BE2C (cell line): ENCODE results near the gene KLHL1.

ENCODE experiments used
- DNase-seq: peaks from one replicate; pipeline ENCODE4 v3.0.0-alpha.2; 2020
- H3K27me3 ChIP-seq: fragments of 250-450 bp; sonication (Bioruptor Pico); 2 replicates; pipeline ENCODE4 v1.5.1; 2020; ENCODE audit warnings: mild to moderate bottlenecking
- H3K36me3 ChIP-seq: fragments of 250-450 bp; sonication (Bioruptor Pico); 2 replicates; pipeline ENCODE4 v1.5.1; 2020; ENCODE audit warnings: mild to moderate bottlenecking
- H3K4me1 ChIP-seq: fragments of 250-450 bp; sonication (Bioruptor Pico); 2 replicates; pipeline ENCODE4 v1.5.1; 2020
- H3K4me3 ChIP-seq: 2 replicates; pipeline ENCODE4 v1.5.1; 2011; ENCODE audit warnings: low read depth, low read length
- H3K9me3 ChIP-seq: fragments of 250-450 bp; sonication (Bioruptor Pico); 2 replicates; pipeline ENCODE4 v1.5.1; 2020
- CTCF ChIP-seq: IDR thresholded peaks from 2 replicates; pipeline ENCODE4 v1.5.1; 2012; ENCODE audit warnings: mild to moderate bottlenecking, low read depth, low read length

KLHL1 gene

DNA sequence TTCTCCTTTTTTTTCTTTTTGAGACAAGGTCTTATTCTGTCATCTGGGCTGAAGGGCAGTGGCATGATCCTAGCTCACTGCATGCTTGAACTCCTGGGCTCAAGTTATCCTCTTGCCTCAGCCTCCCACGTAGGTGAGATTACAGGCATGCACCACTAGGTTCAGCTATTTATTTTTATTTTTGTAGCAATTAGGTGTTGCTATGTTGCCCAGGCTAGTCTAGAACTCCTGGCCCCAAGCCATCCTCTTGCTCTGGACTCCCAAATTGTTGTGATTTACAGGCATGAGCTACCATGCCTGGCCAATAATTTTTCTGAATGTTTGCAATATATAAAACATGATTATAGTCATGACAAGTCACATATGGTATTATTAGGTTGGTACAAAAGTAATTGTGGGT is 161.7 kb downstream of the KLHL1 start:
- Histone ChIP-seq H3K36me3 (no peaks in the 10 kb centered on the region), H3K4me3 (no peak overlapping the region), H3K9me3 (no peaks in the 10 kb centered on the region), H3K27me3 (no peaks in the 10 kb centered on the region), H3K4me1 (peaks cover 14% of the 10 kb centered on the region)
- DNase-seq, result peak; percentile 21
- no peak for TF ChIP-seq CTCF

GRCh38 chr13:69935043-69935442 is 173.2 kb downstream of the KLHL1 start:
- no peaks in the 10 kb centered on the region for H3K9me3 ChIP-seq
- peak; percentile 46 for DNase-seq
- H3K4me3 ChIP-seq, result no peak overlapping the region
- H3K27me3 ChIP-seq, result no peaks in the 10 kb centered on the region
- no peaks in the 10 kb centered on the region for H3K4me1 ChIP-seq
- peak; percentile 86 for TF ChIP-seq CTCF
- H3K36me3 ChIP-seq, result no peaks in the 10 kb centered on the region

DNA sequence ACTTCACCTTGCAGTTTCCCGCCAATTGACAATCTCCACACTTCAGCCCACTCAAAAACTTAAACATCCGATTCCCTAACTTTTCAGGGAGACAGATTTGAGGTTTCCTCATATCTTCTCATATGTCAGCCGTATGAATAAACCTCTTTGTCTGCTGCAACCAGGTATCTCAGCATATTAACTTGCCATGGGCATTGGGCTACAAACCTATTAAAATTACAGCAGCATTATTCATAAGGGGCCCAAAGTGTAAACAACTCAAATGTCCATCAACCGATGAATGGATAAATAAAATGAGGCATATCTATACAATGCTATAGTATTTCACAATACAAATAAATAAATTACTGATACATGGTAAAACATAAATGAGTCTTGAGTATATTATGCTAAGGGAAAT is 180.0 kb downstream of the KLHL1 start:
- TF ChIP-seq CTCF, result no peak
- H3K4me3 ChIP-seq, result no peak overlapping the region
- H3K9me3 ChIP-seq, result no peaks in the 10 kb centered on the region
- no peaks in the 10 kb centered on the region for H3K4me1 ChIP-seq
- no peaks in the 10 kb centered on the region for H3K27me3 ChIP-seq
- H3K36me3 ChIP-seq, result no peaks in the 10 kb centered on the region
- DNase-seq, result no peak

DNA sequence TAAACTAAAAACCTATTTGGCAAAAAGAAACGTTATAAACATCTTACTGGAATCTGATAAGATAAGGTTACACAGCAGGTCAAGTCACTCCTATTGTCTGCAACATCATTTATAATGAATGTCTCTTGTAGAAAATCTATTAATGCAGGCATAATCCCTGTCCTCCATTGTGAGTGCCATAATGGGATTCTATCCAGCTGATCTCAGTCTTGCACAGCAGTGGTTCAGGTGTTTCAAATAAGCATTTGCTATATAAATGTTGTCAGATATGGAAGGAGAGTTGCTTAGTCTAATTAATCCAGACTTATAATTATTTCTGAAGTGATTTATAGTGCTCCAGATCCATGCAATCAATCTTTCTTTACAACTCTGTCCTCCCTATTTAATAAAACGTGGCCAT is 187.1 kb downstream of the KLHL1 start:
- H3K27me3 ChIP-seq, result no peaks in the 10 kb centered on the region
- peaks cover 6% of the 10 kb centered on the region for H3K4me1 ChIP-seq
- no peaks in the 10 kb centered on the region for H3K9me3 ChIP-seq
- no peak for DNase-seq
- H3K36me3 ChIP-seq, result no peaks in the 10 kb centered on the region
- no peak for TF ChIP-seq CTCF
- H3K4me3 ChIP-seq, result no peak overlapping the region

- Histone ChIP-seq H3K4me1 (no peaks in the 10 kb centered on the region), H3K9me3 (no peaks in the 10 kb centered on the region), H3K36me3 (no peaks in the 10 kb centered on the region), H3K4me3 (no peak overlapping the region), H3K27me3 (no peaks in the 10 kb centered on the region)
- no peak for TF ChIP-seq CTCF
- no peak for DNase-seq
Observed at GRCh38 chr13:69912630-69913029, 195.6 kb downstream of the KLHL1 start.

DNA sequence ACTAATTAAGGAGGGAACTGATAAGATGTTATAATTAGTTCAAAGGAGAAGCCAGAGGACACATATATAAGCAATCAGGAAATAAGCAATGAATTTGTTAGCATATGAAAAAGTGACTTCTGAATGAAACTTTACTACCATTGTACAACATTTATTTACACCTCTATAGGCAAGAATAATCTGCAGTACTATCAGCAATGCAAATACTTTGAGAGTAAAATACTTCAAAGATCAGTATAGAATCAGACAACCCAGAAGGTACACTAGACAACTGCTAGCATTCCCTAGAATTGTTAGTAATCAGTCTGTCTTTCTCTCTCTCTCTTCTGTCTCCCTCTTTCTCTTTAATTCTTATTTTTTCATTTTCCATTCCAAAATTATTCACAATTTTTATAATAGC is 197.5 kb downstream of the KLHL1 start:
- H3K4me3 ChIP-seq, result no peak overlapping the region
- no peaks in the 10 kb centered on the region for H3K36me3 ChIP-seq
- no peaks in the 10 kb centered on the region for H3K9me3 ChIP-seq
- no peaks in the 10 kb centered on the region for H3K27me3 ChIP-seq
- DNase-seq, result no peak
- no peaks in the 10 kb centered on the region for H3K4me1 ChIP-seq
- TF ChIP-seq CTCF, result no peak
